Parathyroid adenoma (tissue), 2 donors: ENCODE data around the gene RNF220.

Experiments used
- H2AFZ ChIP-seq: fragments of 300-600 bp; sonication (generic); one replicate; pipeline ENCODE4 v1.7.0; 2017; ENCODE audit warnings: antibody characterized with exemption, mild to moderate bottlenecking
- H3K27ac ChIP-seq: fragments of 300-600 bp; sonication (generic); one replicate; pipeline ENCODE4 v1.7.0; 2017
- H3K27me3 ChIP-seq: fragments of 300-600 bp; sonication (generic); one replicate; pipeline ENCODE4 v1.7.0; 2017; ENCODE audit warnings: low read length; ENCODE audit not compliant: control insufficient read depth, insufficient read depth
- H3K36me3 ChIP-seq: fragments of 300-600 bp; sonication (generic); one replicate; pipeline ENCODE4 v1.7.0; 2017; ENCODE audit warnings: low read length; ENCODE audit not compliant: control insufficient read depth, insufficient read depth
- H3K4me1 ChIP-seq: fragments of 300-600 bp; sonication (generic); one replicate; pipeline ENCODE4 v1.7.0; 2017; ENCODE audit warnings: control low read depth
- H3K4me2 ChIP-seq: fragments of 300-600 bp; sonication (generic); one replicate; pipeline ENCODE4 v1.7.0; 2017; ENCODE audit warnings: low read length
- H3K4me3 ChIP-seq: fragments of 300-600 bp; sonication (generic); one replicate; pipeline ENCODE4 v1.7.0; 2017; ENCODE audit warnings: low read depth, low read length
- H3K79me2 ChIP-seq: fragments of 300-600 bp; sonication (generic); one replicate; pipeline ENCODE4 v1.7.0; 2017; ENCODE audit warnings: control low read depth
- H3K9ac ChIP-seq: fragments of 300-600 bp; sonication (generic); one replicate; pipeline ENCODE4 v1.7.0; 2017; ENCODE audit warnings: mild to moderate bottlenecking
- H3K9me3 ChIP-seq: fragments of 300-600 bp; sonication (generic); one replicate; pipeline ENCODE4 v1.7.0; 2017; ENCODE audit warnings: low read length; ENCODE audit not compliant: control insufficient read depth
- CTCF ChIP-seq: fragments of 300-600 bp; sonication (generic); IDR thresholded peaks from one replicate; pipeline ENCODE4 v1.7.0; 2017; ENCODE audit warnings: antibody characterized with exemption, mild to moderate bottlenecking
- donor health status: primary hyperparathyroidism.

RNF220 gene

GRCh38 chr1:44524655-44525500, 119.8 kb downstream of the RNF220 start:
- H3K27me3 ChIP-seq, result no peaks in the 10 kb centered on the region
- no peak overlapping the region for H3K4me3 ChIP-seq
- H3K4me2 ChIP-seq, result no peak overlapping the region
- no peaks in the 10 kb centered on the region for H3K9me3 ChIP-seq
- H3K9ac ChIP-seq, result no peak overlapping the region
- no peaks in the 10 kb centered on the region for H3K36me3 ChIP-seq
- no peak overlapping the region for H3K27ac ChIP-seq
- H2AFZ ChIP-seq, result no peak overlapping the region
- H3K79me2 ChIP-seq, result no peaks in the 10 kb centered on the region
- H3K4me1 ChIP-seq, result no peaks in the 10 kb centered on the region
- TF ChIP-seq CTCF, result no peak

GRCh38 chr1:44526295-44527073, 121.4 kb downstream of the RNF220 start:
- Histone ChIP-seq H3K9ac (no peak overlapping the region), H2AFZ (no peak overlapping the region), H3K79me2 (no peaks in the 10 kb centered on the region), H3K4me1 (no peaks in the 10 kb centered on the region), H3K36me3 (no peaks in the 10 kb centered on the region), H3K27ac (no peak overlapping the region), H3K9me3 (no peaks in the 10 kb centered on the region), H3K4me2 (no peak overlapping the region), H3K27me3 (no peaks in the 10 kb centered on the region), H3K4me3 (no peak overlapping the region)
- TF ChIP-seq CTCF, result no peak

- Histone ChIP-seq H3K79me2 (no peaks in the 10 kb centered on the region), H3K9ac (no peak overlapping the region), H3K4me2 (no peak overlapping the region), H3K27me3 (no peaks in the 10 kb centered on the region), H3K36me3 (no peaks in the 10 kb centered on the region), H2AFZ (no peak overlapping the region), H3K4me1 (no peaks in the 10 kb centered on the region), H3K27ac (no peak overlapping the region), H3K4me3 (no peak overlapping the region), H3K9me3 (no peaks in the 10 kb centered on the region)
- no peak for TF ChIP-seq CTCF
Measured at GRCh38 chr1:44531785-44532566, 126.9 kb downstream of the RNF220 start.

GRCh38 chr1:44532567-44532944, 127.5 kb downstream of the RNF220 start:
- Histone ChIP-seq H3K9me3 (no peaks in the 10 kb centered on the region), H3K27me3 (no peaks in the 10 kb centered on the region), H3K4me1 (no peaks in the 10 kb centered on the region), H3K4me2 (no peak overlapping the region), H3K9ac (no peak overlapping the region), H3K27ac (no peak overlapping the region), H3K79me2 (no peaks in the 10 kb centered on the region), H3K4me3 (no peak overlapping the region), H2AFZ (no peak overlapping the region), H3K36me3 (no peaks in the 10 kb centered on the region)
- no peak for TF ChIP-seq CTCF
